Naive thymus-derived CD8-positive, alpha-beta T cell (primary cell): Measurements from ENCODE around the gene PRPF40A. TPM values are rescaled to one million over a fixed set of nuclear protein-coding genes. Genes with fewer than 3 reads are reported as not detected.
A peak's percentile ranks its signal among the peaks of the same experiment; 100 is the strongest.

Experiments used
- ATAC-seq, 2 donors: fragments of 150-1000 bp; cut with Tn5 transposase in 1 of 2; sonication (Bioruptor Pico), chemical (Tn5 transposase) in 1 of 2; 1 replicate in 1 of 2; 2 replicates in 1 of 2; pipeline ENCODE4 v1.10.0; 2021; ENCODE audit warnings: mild to moderate bottlenecking in 2 of 2, moderate library complexity in 2 of 2
- POLR2A ChIA-PET: fragments of 350-600 bp; sonication (Branson Sonifier 250); formaldehyde crosslinking; loops from one replicate; lab custom pipeline; 2021; ENCODE audit warnings: antibody characterized with exemption; lab: Charles Lee
- DNase-seq, 10 donors: peaks; one replicate each; pipeline versions ENCODE4 v3.0.0 to v3.0.0-alpha.2; 2020 to 2022
- H3K27ac Mint-ChIP-seq, 10 donors: one replicate each; pipeline ENCODE4 v1.8.0; 2020 to 2022; ENCODE audit warnings: mild to moderate bottlenecking in 10 of 10, mixed read lengths in 10 of 10, moderate library complexity in 4 of 10, inconsistent platforms in 1 of 10
- H3K27me3 Mint-ChIP-seq, 5 donors: one replicate each; pipeline ENCODE4 v1.8.0; 2021 to 2022; ENCODE audit warnings: mixed read lengths in 5 of 5
- H3K36me3 Mint-ChIP-seq, 3 donors: one replicate each; pipeline ENCODE4 v1.8.0; 2020 to 2022; ENCODE audit warnings: mixed read lengths in 3 of 3, mild to moderate bottlenecking in 2 of 3, inconsistent platforms in 1 of 3
- H3K4me1 Mint-ChIP-seq, 4 donors: one replicate each; pipeline ENCODE4 v1.8.0; 2021 to 2022; ENCODE audit warnings: mixed read lengths in 4 of 4
- H3K4me3 Mint-ChIP-seq, 10 donors: one replicate each; pipeline ENCODE4 v1.8.0; 2020 to 2022; ENCODE audit warnings: mild to moderate bottlenecking in 10 of 10, mixed read lengths in 10 of 10, moderate library complexity in 6 of 10, inconsistent platforms in 1 of 10
- H3K9me3 Mint-ChIP-seq, 9 donors: one replicate each; pipeline ENCODE4 v1.8.0; 2020 to 2022; ENCODE audit warnings: mixed read lengths in 9 of 9, mild to moderate bottlenecking in 3 of 9, inconsistent platforms in 1 of 9, moderate library complexity in 1 of 9
- polyA plus RNA-seq, 3 donors: library from polyadenylated mRNA; unstranded; fragments of 300-500 nt; fragmentation: Illumina TruSeq; gene quantifications; one replicate each; pipeline ENCODE4 v1.2.3, GENCODE V29; 2021
- total RNA-seq, 8 experiments: library from RNA in 2 of 8; stranded (reverse) in 2 of 8; gene quantifications; one replicate each; pipeline ENCODE4 v1.2.3 and lab custom pipeline; 2021 to 2026

PRPF40A gene
- total and polyA plus RNA-seq, 5 experiments from 2014 or later: 104 to 120 (median 111) TPM

DNA sequence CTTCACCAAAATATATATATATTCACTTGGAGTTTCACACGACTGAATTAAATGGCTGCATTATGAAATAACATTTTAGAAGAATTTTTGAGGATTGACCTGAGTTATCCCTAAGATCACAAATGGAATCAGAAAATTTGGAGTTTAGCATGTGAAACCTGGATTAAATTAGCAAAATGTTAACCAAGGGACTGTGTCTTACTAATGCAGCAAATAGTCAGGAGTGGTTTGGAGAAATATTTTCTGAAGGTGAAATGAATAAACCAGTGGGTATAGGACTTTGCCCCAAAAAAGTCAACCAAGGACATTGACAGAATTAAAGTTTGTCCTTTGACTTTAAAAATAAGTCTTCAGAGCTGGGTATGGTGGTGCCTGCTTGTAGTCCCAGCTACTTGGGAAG is 111.2 kb downstream of the PRPF40A start:
- H3K4me1 Mint-ChIP-seq: peaks cover 0 to 5% (median 4%) of the 10 kb centered on the region in 4 donors
- H3K9me3 Mint-ChIP-seq: no peaks in the 10 kb centered on the region
- H3K27ac Mint-ChIP-seq: no peak overlapping the region
- H3K36me3 Mint-ChIP-seq: no peaks in the 10 kb centered on the region
- no peak overlapping the region for H3K4me3 Mint-ChIP-seq
- POLR2A ChIA-PET: no interaction called here
- ATAC-seq: no peak
- H3K27me3 Mint-ChIP-seq: peaks cover 0 to 2% (median 0%) of the 10 kb centered on the region in 5 donors
- no peak for DNase-seq

DNA sequence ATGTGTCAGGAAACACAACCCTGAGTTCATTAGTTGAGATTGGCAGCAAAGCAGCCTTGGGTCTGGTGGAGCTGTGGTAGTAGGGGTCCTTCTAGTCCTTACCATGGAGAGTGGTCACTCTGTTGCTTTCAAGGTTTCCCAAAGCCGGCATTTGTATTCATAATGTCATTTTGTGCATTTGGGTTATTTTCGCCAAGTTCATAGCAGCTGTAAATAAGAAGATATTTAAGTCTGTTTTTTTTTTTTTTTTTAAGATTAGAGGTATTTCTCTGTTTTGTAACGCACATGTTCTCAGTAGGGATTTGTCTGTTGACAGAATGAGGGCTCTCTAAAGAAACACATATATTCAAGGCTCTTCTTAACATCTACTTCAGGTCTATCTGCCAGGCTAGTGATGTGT is 114.1 kb downstream of the PRPF40A start:
- Mint-ChIP-seq H3K4me3 (no peak overlapping the region), H3K9me3 (no peaks in the 10 kb centered on the region), H3K27ac (no peak overlapping the region), H3K4me1 (peaks cover 0 to 5% (median 4%) of the 10 kb centered on the region in 4 donors), H3K36me3 (no peaks in the 10 kb centered on the region), H3K27me3 (peaks cover 0 to 2% (median 0%) of the 10 kb centered on the region in 5 donors)
- DNase-seq: no peak
- no peak for ATAC-seq
- POLR2A ChIA-PET: no interaction called here

DNA sequence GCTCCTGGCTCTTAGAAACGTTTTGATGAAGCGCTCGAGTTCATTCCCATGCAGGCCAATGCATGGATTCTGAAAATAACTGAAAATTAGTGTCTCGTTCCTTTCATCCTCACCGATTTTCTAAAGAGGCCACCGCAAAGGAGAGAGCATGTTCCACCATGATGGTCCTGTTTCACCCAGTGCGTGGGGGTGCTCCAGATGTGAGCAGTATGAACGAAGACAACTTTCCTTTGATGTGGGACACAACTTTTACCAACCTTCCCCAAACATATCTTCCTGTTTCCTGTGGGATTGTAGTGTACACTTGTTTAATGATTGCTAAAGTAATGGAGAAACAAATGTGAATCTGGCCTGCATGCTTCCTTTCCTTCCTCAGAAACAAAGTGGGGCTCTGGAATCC is 114.5 kb downstream of the PRPF40A start:
- Mint-ChIP-seq H3K9me3 (no peaks in the 10 kb centered on the region), H3K36me3 (no peaks in the 10 kb centered on the region), H3K27me3 (peaks cover 0 to 2% (median 0%) of the 10 kb centered on the region in 5 donors), H3K4me3 (no peak overlapping the region), H3K4me1 (peaks cover 0 to 5% (median 4%) of the 10 kb centered on the region in 4 donors), H3K27ac (peak overlapping the region in 1 of 10 donors; percentile 60)
- DNase-seq (no peak), ATAC-seq (no peak)
- POLR2A ChIA-PET: no interaction called here

Other genes starting within 250 kb of the PRPF40A start
- gene ARL6IP6, start 1.2 kb upstream of the PRPF40A start, total RNA-seq: 10 to 100 TPM; 15.8 to 21.8 TPM
- 10 to 100 TPM; 13.4 to 27.0 (median 16.1) TPM for gene ARL6IP6, start 1.2 kb upstream of the PRPF40A start, polyA plus RNA-seq